NCI-H2029 treated with DMSO at 0.1 percent for 48 hours (cell line): ENCODE data around the gene STRIP1.

ENCODE experiments used
- DNase-seq: peaks from one replicate; lab custom pipeline; 2025; lab: John Stamatoyannopoulos, UW

Gene STRIP1, protein sequence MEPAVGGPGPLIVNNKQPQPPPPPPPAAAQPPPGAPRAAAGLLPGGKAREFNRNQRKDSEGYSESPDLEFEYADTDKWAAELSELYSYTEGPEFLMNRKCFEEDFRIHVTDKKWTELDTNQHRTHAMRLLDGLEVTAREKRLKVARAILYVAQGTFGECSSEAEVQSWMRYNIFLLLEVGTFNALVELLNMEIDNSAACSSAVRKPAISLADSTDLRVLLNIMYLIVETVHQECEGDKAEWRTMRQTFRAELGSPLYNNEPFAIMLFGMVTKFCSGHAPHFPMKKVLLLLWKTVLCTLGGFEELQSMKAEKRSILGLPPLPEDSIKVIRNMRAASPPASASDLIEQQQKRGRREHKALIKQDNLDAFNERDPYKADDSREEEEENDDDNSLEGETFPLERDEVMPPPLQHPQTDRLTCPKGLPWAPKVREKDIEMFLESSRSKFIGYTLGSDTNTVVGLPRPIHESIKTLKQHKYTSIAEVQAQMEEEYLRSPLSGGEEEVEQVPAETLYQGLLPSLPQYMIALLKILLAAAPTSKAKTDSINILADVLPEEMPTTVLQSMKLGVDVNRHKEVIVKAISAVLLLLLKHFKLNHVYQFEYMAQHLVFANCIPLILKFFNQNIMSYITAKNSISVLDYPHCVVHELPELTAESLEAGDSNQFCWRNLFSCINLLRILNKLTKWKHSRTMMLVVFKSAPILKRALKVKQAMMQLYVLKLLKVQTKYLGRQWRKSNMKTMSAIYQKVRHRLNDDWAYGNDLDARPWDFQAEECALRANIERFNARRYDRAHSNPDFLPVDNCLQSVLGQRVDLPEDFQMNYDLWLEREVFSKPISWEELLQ

DNA sequence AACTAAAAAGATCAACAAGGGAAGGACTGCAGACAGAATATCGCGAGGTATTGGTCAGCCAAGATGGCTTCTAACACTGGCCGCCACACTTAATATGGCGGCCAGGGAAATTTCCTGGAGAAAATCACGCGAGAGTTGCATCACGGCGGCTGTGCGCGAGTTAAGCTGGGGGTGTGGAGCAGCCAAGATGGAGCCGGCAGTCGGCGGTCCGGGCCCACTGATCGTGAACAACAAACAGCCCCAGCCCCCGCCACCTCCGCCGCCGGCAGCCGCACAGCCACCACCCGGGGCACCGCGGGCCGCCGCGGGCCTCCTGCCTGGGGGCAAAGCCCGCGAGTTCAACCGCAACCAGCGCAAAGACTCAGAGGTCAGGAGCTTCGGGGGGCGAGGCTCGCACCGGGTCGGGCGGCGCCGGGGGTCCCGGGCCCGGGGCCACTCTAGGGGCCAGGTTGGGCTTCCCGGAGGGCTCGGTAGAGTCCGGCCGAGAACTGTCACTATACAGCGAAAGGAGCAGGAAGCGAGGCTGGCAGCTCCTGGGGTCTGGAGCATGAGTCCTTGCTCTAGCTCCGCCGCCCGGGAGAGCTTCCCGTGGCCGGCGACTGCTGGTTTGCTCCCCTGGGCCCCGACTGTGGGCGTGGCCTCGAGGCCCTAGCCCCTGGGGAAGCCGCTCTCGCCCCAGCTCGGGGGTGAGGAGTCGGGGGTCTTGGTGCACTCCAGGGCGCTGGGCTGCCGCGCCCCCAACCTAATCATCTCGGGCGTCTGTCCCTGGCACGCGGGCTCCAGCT, at the start of gene STRIP1:
TSS of gene STRIP1 (plus strand) at position 174 of the 785 bp plus-strand sequence. CDS start at position 188, 14 bp downstream.
- peak; percentile 91 for DNase-seq

DNA sequence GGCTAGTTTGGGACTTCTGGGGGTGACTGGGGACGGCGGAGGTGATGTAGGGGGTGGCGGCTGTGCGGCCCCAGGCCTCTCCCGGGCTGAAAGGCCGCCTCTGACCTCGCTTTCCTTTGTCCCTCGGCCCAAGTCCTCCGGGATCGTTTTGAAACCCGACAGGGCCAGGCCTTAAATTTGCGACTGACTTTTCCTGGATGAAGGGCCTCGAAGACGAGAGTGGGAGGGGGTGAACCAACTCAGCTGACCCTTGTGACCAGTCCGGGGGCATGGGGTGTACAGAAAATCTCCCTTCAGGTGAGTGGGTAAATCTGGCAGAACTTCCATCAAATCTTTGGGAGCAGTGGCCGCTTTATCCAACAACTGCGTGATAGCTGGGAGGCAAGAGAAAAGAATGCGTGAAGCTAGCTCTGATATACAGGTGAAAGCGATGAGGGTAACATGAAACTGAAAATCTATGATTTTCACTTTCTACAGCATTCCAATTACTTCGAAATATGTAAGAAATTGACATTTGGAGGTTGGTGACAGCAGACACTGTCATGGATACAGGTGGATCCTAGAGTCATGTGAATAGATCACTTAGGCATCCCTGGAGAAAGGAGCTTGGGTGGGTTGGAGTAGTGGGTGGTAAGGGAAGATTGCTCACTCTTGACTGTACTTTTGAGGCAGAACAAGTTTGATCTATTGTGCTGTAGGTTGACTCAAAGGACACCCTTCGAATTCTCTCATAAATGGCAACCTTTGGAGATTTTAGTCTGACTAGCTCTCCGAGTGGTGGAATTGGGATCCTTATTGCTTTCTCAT, 49.0 kb upstream of the STRIP1 start:
- DNase-seq: no peak

DNA sequence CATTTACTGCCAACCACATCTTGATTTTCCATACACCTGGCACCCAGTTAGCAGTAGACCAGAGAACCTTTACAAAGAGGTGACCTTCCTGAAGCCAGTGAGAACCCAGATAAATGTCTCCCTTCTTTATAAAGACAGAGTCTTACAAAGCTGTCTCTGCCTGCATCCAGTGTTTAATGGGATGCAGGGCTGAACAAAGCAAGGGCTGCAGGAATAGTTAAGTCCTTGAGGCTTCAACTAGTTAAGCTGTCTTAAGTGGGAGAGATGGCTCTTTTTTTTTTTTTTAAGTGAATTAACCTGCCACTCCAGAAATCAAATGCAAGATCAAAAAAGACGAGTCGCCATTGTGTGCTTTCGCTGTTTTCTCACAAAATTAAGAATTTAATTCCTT, 48.4 kb upstream of the STRIP1 start:
- no peak for DNase-seq

DNA sequence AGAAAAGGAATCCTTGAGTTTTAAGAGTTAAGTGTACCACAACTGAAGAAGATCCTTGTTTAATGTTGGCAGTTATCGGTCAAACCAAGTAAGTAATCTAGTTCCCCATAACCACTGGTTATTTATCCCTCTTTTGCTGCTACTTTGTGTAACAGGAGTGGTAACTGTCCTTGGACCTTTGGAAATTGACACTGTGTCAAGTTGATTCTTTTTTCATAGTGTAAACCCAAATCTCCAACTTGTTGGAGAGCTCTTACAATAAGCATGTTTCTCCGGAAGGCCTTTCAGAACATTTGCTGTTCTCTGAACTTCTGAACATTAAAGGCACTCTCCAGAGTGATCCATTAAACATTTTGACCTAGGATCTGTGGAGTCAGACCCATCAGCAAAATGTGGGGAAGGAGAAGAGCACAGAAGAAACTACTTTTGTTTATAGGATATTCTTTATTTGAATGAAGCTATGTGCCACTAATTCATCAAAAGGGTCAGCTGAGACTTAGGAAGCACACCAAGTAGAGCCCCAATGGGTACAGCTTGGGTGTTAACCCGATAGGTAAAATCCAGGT, 46.0 kb upstream of the STRIP1 start:
- DNase-seq: no peak

DNA sequence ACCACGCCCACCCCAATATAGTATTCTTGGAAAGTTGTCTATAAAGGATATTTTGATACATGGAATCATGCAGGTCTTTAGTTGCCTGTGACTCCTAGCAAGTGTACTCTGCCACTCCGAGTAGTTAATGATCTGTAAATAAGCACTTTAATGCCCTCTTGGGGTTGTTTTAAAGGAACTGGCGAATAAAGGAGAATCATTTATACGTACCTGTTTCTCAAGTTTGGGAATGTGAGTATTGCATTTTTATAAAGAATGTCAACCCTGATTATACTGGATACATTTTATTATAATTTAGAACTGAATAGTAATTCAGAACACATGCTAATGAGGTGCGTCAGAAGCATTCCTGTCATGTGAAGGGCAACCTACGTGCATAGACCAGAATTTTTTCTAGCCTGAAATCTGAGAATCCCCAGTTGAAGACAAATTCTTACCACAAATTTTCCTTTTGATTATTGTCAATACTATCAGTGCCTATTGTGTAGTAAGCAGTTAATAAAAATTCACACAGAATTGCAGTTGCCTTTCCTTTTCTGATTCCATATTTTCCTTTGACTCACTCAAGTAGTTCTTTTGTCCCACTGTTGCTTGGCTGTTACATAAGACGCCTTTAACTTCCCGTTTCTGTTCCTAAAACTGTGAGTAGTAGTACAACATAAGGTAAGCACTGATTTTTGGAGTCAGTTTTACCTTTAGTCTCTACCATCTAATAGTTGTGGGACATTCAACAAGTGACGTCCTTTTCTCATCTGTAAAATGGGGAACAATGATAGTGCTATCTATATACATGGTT, 44.7 kb upstream of the STRIP1 start:
- no peak for DNase-seq

DNA sequence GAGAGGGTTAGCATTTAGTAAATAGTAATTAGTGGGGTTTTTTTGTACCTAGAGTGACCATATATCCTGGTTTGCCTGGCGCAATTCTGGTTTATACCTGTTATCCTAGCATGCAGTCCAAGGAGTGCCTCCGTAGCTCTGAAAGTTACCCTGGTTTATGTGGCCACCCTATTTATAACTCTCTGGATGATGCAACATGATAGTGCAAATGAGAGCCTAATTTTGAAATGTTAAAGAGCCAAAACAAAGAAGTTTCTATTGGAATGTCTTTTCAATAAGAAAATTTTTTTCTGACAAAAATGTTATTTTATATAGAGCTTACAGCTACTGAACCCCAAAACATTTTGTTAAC, 44.1 kb upstream of the STRIP1 start:
- DNase-seq: no peak

DNA sequence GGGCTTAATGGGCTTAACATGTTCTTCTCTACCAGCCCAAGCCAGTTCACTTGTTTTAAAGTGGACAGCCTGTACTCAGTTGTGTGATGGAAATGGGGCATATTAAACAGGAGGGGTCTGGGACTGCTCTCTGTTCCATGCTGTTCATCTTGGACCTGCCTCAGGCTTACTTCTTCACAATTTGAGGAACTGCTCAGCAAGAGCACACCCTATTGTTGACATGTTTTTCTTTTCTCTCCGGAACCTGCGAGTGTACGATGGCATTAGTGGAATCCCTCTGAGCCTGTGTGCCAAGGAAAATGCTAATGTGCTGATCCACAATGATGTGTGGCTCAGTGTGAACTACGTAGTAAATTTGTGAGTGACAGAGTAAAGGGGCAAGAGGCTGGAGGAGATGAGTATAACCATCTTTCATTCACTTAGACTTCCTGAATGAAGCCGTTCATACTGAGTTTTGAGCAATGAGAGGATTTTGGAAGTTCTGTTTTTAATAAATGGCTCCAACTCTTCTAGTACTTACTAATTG, 43.0 kb upstream of the STRIP1 start:
- no peak for DNase-seq

DNA sequence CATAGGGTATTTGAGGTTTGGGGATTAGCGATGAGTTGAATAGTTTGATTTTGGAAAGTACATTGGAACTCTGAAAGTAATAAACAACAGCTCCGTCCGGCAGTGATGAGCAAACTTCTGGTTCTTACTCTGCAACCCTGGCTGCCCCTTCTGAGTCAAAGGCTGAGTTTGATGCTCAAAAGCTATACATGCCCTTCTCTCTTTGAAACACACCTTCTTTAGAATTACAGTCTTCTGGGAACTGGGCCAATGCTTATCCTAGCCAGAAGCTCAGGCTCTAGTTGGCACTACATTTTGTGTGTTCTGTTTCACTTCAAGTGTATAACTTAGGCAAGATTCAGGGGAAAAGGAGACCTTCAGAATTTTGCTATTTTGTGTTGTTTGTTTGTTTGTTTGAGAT, 40.5 kb upstream of the STRIP1 start:
- DNase-seq: no peak

DNA sequence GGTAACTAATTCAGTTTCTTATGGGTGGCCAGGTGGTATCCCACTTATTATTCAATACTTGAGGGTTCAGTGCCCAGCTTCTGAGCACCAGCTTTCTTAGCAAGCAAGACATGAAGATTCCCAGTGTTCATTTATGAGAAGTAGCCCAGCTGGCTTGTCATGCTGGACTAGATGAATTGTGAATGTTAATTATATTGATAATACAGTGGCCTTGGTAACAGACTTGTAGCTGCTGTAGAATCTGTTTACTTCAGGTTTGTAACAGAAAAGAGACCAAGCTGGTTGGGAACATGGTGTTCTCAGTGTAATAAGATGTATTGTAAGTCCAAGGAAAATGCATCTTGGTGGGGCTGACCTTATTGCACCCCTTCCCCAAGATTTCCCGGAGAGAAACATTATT, 39.8 kb upstream of the STRIP1 start:
- DNase-seq: no peak

DNA sequence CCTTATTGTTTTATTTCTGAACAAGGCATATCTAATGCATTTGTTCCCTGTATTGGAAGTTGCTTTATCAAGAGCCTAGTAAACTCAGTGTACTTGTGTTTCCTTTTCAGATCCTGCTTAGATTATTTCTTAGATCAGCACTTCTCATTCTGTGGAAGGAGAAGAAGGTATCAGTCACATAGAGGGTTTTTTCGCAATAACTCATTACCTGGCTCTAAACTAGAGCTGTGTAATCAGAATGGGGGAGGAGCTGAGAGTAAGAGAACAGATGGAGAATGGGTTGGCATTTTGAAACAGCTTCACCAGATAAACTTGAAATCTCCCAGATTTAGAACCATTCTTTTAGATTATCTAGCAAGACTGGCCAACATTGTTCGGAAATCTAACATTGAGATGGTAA, 38.9 kb upstream of the STRIP1 start:
- no peak for DNase-seq

DNA sequence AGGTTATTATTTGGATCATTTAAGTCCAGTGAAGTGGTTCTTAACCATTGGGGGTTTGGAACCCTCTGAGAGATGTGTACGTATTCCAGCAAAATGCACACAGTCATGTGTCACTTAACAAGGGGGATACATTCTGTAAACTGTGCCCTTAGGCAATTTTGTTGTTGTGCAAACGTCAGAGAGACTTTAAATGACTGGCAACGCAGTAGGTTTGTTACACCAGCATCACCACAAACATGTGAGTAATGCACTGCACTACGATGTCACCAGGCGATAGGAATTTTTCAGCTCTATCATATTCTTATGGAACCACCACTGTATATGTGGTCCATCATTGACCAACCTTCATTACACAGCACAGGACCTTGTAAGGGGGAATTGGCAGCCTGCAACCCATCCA, 37.9 kb upstream of the STRIP1 start:
- no peak for DNase-seq

DNA sequence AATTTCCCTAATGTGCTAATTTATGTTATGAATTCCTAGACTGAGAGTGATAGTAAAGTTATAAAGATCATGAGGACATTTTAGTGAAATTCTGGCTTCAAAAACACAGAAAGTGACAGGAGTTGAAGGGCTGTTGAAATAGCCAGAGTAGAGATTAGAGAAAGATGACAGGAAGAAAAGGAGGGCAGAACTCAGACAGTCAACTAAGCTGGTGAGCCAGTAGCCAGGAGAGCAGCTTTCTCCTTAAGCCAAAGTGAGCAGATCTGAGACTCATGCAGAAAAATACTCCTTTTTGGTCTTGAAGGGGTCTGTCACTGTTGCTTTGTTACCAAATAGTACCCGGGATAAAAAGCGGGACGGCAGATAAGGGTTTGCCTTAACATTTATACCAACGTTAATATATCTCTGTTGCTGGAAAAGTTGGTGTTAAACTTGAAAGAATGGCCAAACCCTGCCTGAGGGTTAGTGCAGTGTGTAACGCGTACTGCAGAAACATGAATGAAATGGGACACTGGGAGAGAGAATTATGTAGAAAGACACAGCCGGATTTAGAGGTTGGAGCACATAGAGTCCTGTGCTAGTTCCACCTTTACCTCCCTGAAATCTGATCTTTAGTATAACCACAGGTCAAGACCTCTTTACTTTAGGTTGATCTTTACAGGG, 37.1 kb upstream of the STRIP1 start:
- DNase-seq: no peak

DNA sequence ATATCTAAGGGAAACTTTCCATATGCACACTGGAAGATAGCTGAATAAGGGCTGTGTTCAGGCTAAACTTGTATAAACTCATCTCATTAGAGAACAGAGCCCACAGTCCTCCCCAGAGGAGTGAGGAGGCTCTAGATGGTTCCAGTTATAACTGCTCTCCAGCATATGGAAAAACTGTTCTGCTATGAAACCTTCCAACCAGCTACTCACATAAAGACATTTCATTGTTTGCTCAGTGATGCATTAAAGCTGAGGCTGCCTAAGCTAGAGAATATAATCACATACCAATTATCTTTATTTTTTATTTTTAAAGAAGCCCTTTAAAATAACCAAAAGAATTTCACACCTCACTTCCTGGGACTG, 36.6 kb upstream of the STRIP1 start:
- DNase-seq: no peak

DNA sequence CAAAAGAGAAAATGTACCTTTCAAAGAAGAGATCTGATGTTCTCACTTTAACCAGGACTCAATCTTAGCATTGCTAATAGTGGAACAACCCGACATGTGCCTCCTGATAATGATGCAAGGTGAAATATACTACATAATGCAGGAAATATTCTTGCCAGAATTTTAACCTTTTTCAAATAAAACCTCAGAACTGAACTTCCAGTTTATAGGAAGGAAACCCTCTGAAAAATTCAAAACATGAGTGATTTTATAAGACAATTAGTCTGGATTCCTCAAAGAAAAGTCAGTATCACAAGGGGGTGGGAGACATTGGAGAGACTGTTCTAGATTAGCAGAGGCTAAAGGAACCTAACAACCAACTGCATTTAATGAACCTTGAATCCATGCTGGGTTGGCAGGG, 31.7 kb upstream of the STRIP1 start:
- no peak for DNase-seq

DNA sequence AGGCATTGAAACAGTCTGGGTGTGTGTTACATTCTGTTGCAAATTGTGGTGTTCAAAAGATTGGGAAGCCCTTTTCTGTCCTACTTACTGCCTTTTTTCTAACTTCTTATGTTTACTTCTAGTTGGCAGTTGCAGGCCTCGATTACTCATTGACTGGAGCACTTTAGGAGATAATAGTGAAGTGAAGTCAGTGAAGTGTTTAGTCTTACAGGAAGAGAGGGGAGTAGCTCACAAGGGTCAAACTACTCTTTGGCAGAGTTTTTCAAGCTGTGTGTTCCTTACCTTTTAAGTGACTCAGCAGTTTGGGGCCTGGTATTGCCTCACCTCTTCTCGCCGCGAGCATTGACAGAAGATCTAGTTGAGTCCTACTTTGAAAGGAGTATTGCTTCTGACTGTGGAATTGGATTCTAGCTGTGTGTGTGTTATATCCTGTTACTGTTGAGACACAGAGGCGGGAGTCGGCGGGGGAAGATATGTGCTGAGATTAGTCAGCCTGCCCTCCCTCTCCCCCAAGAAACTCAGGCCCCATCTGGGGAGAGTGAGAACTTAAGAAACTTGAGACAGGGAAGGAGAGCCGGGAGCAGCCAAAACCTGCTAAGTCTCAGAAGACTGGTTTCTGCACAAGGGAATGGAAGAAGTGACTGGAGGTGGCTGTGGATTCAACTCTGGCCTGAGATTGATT, 30.5 kb upstream of the STRIP1 start:
- no peak for DNase-seq

DNA sequence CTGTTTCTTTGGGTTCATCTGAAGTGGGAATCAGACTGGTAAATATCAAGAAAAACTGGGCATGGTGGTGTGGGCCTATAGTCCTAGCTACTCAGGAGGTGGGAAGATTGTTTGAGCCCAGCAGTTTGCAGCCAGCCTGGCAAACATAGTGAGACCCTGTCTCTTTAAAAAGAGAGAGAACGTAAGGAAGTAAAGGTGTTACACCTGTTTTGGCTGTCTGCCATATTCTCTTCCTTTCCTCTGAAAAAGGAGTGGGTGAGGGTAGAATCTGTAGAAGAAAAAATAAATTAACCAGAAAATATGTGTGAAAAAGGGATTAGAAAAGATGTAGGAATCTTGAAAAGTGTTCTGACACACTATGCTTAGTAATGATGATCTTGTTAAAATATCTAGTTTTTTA, 29.8 kb upstream of the STRIP1 start:
- DNase-seq: no peak

DNA sequence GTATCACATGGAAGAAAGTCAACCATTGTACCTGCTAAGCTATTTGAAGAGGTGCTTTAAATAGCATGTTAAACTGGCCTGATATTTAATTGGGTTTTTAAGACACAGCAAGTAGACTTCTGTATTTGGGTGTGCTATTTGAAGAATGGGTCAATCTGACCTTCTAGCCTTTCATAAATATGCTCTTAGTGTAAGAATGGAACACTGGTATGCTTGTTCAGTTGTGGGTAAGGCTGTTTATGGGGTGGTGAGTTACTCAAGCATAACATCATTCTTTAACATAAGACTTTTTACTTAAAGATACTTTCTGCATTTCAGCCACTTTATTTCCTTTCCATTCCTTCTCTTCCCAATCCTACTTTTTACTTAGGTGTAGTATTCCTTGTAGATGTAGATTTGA, 28.5 kb upstream of the STRIP1 start:
- DNase-seq: no peak

DNA sequence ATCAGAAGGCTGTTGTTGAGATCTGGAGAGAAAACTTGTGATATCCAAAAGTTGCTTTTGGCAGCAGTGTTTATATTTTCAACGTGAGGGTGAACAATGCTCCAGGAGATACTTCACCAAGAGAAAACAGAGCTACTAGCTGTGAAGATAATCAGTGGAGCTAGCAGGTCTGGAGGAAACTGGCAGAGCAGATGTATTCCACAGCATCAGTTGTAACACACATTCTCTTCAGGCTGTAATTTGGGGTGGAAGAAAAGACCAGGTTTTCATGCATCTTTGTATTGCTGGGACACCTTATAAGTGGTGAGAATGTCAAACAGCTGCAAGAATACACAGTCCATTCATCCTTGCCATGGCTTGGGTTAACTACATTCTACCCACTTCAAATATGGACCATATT, 27.9 kb upstream of the STRIP1 start:
- no peak for DNase-seq
